Measurements from ENCODE around the gene GJB5.

GJB5 gene

DNA sequence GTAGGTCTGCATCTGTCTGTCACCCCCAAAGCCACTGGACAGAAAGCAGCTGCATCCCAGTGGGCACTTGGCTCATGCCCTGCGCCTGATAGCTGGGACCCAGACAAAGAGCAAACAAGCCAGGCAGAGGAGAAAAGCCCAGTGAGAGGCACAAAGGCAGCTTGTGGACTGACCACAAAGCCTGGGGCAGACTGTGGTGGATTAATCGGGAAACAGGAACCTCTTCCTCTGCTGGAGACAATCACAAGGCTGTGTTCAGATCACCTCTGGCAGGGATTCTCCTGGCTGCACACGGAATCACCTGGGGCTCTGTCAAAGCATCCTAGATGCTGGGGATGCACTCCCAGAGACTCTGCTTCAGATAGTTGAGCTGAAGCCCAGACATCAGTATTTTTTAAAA is 15.2 kb upstream of the GJB5 start:
- intact Hi-C loops (cut with DNase I; ENCODE audit: low total_unique reads), result loop anchor here (5.0 kb wide), 1 partner anchor 1107 kb away; no protein-coding TSS in a partner anchor
- DNase-seq, result no peak
- peaks cover 0 to 6% (median 0%) of the 10 kb centered on the region in 4 donors for H3K4me1 ChIP-seq
- H3K4me3 ChIP-seq, result no peak overlapping the region
- no peak overlapping the region for H3K27ac ChIP-seq
- H3K36me3 ChIP-seq, result no peaks in the 10 kb centered on the region
- no peaks in the 10 kb centered on the region for H3K9me3 ChIP-seq
- TF ChIP-seq, protein P1, sequence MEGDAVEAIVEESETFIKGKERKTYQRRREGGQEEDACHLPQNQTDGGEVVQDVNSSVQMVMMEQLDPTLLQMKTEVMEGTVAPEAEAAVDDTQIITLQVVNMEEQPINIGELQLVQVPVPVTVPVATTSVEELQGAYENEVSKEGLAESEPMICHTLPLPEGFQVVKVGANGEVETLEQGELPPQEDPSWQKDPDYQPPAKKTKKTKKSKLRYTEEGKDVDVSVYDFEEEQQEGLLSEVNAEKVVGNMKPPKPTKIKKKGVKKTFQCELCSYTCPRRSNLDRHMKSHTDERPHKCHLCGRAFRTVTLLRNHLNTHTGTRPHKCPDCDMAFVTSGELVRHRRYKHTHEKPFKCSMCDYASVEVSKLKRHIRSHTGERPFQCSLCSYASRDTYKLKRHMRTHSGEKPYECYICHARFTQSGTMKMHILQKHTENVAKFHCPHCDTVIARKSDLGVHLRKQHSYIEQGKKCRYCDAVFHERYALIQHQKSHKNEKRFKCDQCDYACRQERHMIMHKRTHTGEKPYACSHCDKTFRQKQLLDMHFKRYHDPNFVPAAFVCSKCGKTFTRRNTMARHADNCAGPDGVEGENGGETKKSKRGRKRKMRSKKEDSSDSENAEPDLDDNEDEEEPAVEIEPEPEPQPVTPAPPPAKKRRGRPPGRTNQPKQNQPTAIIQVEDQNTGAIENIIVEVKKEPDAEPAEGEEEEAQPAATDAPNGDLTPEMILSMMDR (IDR thresholded peaks at IDR 0.05), result no peak
- H3K27me3 ChIP-seq, result peaks cover 0 to 15% of the 10 kb centered on the region in 2 donors

DNA sequence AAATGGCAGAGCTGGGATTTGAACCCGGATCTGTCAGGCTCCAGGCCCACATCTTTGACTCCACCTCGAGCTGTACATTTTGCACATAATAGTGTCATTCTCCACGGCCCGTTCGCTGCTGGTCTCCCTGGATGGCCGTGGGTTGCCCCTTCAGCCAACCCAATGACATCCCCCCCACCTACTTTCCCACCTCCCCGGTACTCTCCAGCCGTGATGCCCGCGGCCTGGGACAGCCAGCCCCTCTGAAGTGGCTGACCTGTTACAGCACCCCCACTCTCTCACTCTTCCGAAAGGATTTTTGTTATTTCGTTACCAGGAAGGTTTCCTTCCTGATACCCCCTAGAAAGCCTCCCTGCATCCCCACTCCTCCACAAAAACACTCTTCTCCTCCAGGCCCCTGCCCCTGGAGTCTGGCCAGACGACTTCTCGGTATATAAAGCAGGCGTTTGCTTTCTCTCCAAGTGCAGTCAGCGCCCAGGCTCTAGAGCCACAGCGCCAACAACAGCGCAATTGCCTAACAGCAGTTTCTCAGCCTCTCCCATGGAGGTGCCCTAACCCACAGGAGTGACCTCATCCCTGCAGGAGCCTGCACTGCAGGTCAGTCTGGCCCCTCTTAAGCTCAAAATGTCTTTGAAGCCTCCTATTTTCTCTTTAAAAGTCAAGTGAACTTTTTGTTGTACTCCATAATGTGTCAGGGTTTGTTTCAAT is 14.5 kb upstream of the GJB5 start:
- Histone ChIP-seq H3K4me1 (peaks cover 0 to 6% (median 0%) of the 10 kb centered on the region in 4 donors), H3K4me3 (no peak overlapping the region), H3K36me3 (no peaks in the 10 kb centered on the region), H3K9me3 (no peaks in the 10 kb centered on the region), H3K27me3 (peaks cover 0 to 15% of the 10 kb centered on the region in 2 donors), H3K27ac (no peak overlapping the region)
- TF ChIP-seq, protein P1 (IDR thresholded peaks at IDR 0.05), result no peak
- intact Hi-C loops (cut with DNase I; ENCODE audit: low total_unique reads), result loop anchor here (5.0 kb wide), 1 partner anchor 1108 kb away; no protein-coding TSS in a partner anchor
- no peak for DNase-seq

DNA sequence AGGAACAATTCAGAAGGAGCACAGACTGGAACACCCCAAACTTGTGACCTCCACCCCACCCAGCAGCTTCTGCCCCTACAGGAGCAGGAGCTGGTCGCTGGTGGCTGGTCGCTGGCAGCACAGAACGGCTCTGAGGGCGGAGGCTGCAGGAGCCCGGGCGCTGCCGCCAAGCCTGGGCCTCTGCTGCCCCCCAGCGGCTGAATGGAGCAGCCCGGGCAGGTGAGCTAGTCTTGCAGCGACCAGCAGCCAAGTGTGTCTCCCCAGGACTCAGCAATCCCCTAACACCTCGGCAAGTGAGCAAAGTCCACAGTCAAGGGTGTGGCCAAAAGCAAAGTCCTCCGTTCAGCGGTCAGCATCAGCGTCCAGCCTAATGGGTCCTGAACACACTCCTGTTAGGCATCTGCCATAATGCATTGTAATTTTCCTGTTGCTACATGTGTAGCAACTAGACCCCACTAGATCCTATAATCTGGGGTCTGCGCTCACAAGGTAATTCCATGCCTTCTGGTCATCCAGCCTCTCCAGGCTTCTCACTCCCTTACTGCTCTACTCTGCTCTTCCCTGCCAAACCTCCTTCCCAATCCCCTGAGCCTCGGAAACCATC is 12.1 kb upstream of the GJB5 start:
- peak; percentile 61 to 75 for DNase-seq
- TF ChIP-seq, protein P1 (IDR thresholded peaks at IDR 0.05), result peak; percentile 78 to 95
- intact Hi-C loops (cut with DNase I; ENCODE audit: low total_unique reads), result loop anchor here (5.0 kb wide), 1 partner anchor 1110 kb away; no protein-coding TSS in a partner anchor
- Histone ChIP-seq H3K27ac (no peak overlapping the region), H3K27me3 (peaks cover 0 to 28% of the 10 kb centered on the region in 2 donors), H3K36me3 (no peaks in the 10 kb centered on the region), H3K4me3 (no peak overlapping the region), H3K4me1 (peaks cover 0 to 6% (median 0%) of the 10 kb centered on the region in 4 donors), H3K9me3 (no peaks in the 10 kb centered on the region)

DNA sequence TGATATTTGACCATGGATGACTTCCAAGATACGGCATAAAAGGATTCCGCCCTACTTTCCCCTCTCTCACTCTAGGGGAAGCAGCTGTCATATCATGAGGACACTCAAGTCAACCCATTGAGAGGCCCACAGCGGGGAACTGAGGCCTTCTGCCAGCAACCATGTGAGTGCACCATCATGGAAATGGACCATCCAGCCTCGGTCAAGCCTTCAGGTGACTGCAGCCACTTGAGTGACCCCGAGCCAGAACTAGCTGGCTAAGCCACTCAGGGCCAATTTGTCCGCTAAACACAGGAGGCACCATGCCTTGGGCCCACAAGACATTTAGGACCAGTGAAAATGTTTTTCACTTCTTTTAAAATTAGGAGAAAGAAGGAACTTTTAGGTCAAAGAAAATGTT is 11.1 kb upstream of the GJB5 start:
- Histone ChIP-seq H3K36me3 (no peaks in the 10 kb centered on the region), H3K27ac (no peak overlapping the region), H3K9me3 (no peaks in the 10 kb centered on the region), H3K4me1 (peaks cover 0 to 6% (median 0%) of the 10 kb centered on the region in 4 donors), H3K4me3 (no peak overlapping the region), H3K27me3 (peaks cover 0 to 30% of the 10 kb centered on the region in 2 donors)
- TF ChIP-seq, protein P1 (IDR thresholded peaks at IDR 0.05), result no peak
- intact Hi-C loops (cut with DNase I; ENCODE audit: low total_unique reads), result loop anchor here (5.0 kb wide), 1 partner anchor 1111 kb away; no protein-coding TSS in a partner anchor
- peak in 1 of 2 donors; percentile 17 for DNase-seq

DNA sequence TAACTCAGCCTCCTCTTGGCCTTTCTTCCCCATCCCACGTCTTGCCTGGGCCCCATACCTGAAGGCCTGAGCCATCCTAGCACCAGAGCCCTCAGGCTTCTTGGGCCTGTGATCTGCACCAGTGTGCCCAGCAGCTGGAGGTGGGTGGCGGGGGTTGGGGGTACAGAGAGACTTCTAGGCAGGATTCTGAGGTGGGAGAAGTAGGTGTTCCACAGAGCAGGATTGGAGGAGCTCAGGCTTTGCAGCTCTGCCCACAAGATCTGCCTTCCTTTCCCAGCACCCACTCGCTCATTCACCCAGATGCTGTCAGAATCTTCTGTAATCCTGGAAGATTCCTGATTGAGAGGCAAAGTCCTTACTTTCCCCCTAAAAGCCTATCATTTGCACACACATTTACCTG is 10.0 kb upstream of the GJB5 start:
- Histone ChIP-seq H3K4me3 (no peak overlapping the region), H3K27ac (no peak overlapping the region), H3K27me3 (peaks cover 0 to 32% of the 10 kb centered on the region in 2 donors), H3K4me1 (peaks cover 0 to 6% (median 0%) of the 10 kb centered on the region in 4 donors), H3K9me3 (no peaks in the 10 kb centered on the region), H3K36me3 (no peaks in the 10 kb centered on the region)
- peak in 1 of 2 donors; percentile 7 for DNase-seq
- TF ChIP-seq, protein P1 (IDR thresholded peaks at IDR 0.05), result no peak
- intact Hi-C loops (cut with DNase I; ENCODE audit: low total_unique reads), result loop anchor here (5.0 kb wide), 1 partner anchor 1113 kb away; no protein-coding TSS in a partner anchor
